MV-4-11 (cell line): ENCODE results near the gene POU2F3.

Source experiments
- DNase-seq: peaks from one replicate; lab custom pipeline; 2025; lab: John Stamatoyannopoulos, UW

POU2F3 gene

DNA sequence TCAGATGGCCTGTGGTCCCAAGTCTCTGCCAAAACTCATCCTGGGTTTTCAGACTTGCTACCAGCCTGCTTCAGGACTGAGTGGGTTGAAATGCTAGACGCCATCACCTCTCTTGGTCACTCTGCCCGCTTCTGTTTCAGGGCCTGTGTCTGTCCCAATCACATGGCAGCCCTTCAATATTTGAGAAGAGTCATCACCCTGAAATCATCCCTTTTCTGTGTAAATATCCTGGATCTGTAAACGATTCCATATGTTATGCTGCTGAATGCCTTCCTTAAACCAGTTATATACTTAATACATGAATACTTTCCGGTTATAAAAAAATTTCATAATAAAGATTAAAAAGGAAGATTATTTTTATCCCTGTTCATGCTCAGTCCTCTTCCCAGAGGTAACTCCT, 45.3 kb downstream of the POU2F3 start:
- no peak for DNase-seq

DNA sequence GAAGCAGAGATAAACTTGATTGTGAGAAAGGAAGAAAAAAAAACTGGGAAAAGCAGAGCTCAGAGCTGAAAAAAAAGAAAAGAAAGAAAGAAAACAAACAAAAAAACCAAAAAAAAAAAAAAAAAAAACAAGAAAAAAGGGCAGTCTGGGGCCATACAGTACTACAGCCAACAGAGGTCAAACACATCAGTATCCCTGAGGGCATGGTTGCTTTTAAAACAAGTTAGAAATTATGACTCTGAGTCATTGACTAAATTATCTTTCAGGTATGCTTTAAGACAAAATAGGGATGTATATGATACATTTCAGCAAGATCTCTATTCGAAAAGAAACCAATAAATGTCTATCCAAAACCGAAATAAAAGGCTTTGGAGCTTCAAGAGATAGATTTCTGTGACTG, 48.1 kb downstream of the POU2F3 start:
- DNase-seq: no peak

DNA sequence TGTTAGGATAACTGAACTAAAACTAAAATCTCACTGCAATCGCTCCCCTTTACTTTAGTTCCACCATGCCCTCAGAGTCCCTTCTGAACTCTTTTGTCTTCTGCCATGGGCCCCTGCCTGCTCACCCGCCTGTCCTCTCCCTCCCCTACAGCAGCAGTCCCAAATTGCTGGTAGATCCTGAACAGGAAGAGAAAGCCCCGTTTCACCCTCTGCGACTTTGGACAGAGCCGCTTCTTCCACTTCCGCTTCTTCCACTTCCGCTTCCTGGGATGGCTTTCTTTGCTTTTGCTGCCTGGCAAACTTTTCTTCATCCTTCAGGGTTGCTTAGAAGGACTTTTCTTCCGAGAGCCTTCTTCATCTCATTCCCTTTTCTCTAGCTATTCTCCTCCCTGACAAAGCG, 49.5 kb downstream of the POU2F3 start:
- peak; percentile 70 for DNase-seq

GRCh38 chr11:120290956-120291355, 51.0 kb downstream of the POU2F3 start:
- no peak for DNase-seq

DNA sequence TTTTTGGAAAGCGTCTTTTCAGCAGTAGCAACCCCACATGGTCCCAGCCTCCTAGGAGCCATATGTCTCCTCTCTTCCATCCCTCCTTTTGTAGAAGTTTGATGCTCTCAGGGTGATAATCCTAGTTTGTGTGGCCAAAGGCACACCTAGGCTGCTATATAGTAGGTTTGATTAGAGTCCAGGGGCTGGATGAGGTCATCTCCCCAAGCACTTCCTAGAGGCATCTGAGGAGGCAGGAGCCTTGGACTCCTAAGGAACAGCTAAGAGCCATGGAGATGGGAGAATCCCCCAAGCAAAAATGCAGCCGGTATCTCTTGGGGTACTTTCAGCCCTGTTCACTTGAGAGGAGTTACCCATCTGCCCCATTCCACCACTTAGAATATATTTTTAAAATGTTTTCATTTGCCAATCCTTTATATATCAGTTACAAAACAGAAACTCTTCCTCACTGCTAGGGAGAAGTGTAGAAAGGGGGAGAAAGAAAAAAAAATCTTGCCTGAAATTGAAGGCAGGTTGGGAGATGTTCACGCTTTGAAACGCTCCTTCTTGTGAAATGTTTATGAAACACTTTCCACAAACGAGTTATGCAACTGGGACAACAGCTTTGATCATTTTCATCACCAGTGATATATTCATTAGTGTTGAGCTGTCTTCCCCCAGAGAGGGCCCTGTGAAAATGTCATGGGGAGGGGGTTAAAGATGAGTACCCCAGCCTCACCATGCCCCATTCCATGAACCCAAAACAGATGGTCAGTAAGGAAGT, 53.3 kb downstream of the POU2F3 start:
- DNase-seq: peak; percentile 58

- DNase-seq: no peak
Measured at GRCh38 chr11:120294096-120294495, 54.2 kb downstream of the POU2F3 start.

- no peak for DNase-seq
Measured at GRCh38 chr11:120295099-120295498, 55.2 kb downstream of the POU2F3 start.

DNA sequence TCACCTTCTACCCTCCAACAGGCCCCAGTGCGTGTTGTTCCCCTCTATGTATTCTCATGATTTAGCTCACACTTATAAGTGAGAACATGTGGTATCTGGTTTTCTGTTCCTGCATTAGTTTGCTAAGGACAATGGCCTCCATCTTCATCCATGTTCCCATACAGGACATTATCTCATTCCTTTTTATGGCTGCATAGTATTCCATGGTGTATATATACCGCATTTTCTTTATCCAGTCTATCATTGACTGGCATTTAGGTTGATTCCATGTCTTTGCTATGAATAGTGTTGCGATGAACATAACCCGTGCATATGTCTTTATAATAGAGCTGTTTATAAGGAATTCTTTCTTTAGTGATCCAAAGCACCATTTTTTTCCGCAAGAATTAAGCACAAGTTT, 56.6 kb downstream of the POU2F3 start:
- no peak for DNase-seq

DNA sequence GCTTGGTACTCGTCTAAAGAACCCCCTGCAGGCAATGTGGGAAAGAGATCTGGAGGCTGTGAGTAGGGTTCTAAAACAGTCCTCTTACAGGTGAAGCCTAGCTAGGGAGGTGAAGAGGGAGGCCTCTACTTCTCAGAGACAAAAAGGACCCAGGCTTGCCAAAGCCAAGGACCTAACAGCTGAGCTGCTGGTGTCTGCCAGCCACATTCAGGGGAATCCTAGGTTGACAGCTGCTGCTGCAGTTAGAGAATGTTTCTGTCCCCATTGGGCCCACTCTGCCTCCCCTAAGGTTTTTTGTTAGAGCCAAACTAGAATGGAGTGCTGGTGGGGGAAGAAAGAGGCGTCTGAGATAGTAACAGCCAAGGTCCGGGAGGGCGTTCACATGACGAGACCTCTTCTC, 58.5 kb downstream of the POU2F3 start:
- DNase-seq: no peak

DNA sequence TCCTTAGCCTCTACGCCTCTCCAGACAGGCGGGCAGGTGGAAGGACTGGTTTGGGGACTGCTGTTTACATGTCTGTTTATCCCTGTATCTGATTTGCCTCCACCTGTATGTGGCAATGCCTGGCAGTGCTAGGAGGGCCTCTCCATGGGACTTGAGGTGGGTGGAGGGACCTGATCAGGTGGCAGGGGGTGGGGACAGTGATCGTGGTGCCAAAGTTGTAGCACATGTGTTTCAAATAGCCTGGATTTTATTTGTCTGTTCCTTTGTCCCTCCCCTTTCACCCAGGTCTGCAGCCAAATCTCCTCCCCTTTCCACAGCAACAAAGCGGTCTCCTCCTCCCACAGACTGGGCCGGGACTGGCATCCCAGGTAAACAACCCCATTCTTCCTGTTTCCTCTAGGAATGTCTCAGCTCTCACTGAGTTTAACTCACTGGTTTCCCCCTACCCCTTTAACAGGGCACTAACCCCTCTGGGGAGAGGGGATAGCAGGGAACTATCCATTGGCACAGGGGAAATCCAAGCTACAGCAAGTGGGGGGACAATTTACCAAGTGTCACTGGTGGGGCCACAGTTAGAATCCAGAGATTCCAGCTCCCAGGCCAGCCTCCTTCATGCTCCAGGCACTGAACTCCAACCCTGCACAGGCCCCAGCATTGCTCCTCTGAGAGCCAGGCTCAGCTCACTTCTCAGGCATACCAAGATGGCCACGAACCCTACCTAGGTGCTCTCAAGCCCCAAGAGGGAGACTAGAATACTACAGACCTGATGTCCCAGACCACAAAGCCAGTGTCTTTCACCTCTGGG, 62.3 kb downstream of the POU2F3 start:
- no peak for DNase-seq

GRCh38 chr11:120303004-120303637, 63.2 kb downstream of the POU2F3 start:
- peak; percentile 60 for DNase-seq

- DNase-seq: peak; percentile 13
Measured at GRCh38 chr11:120304526-120304925, 64.6 kb downstream of the POU2F3 start.

DNA sequence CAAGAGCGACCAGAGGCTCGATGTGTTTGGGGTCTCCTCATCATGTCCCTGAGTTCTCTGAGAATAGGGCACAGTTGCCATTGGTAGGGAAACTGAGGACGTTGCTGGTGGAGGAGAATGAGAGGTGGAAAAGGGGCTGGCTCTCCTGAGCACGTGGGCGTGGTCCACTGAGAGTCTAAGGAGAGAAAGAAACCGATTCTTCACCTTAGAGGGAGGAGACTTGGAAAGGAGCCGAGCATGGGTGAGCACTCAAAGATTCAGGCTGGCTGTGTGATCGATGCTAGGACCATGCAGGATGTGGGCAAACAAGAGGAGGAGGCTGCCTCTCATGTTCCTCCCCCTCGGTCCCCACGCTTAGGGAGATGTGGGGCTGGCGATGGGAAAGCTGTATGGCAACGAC, 65.3 kb downstream of the POU2F3 start:
- DNase-seq: no peak

- peak; percentile 8 for DNase-seq
Measured at GRCh38 chr11:120306519-120307242, 66.7 kb downstream of the POU2F3 start.

- DNase-seq: no peak
Measured at GRCh38 chr11:120307476-120307875, 67.5 kb downstream of the POU2F3 start.

DNA sequence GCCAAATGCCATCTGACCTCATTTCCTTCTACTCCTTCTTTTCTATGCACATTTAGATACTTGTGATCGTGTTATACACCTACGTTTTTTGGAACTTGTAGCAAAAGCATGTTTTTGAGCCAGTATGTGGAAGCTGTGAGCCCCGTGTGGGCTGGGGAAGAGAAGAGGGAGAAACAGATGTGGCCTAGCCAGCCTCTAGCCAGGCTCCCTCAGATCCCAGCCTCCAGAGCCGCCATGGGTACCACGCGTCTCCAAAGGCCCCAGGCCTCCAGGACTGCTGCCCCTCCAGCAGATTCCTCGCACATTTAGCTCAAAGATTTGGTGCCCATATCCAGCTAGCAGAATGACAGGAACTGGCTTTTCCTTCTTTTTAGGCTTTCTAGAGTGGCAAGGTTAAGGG, 68.1 kb downstream of the POU2F3 start:
- DNase-seq: no peak

DNA sequence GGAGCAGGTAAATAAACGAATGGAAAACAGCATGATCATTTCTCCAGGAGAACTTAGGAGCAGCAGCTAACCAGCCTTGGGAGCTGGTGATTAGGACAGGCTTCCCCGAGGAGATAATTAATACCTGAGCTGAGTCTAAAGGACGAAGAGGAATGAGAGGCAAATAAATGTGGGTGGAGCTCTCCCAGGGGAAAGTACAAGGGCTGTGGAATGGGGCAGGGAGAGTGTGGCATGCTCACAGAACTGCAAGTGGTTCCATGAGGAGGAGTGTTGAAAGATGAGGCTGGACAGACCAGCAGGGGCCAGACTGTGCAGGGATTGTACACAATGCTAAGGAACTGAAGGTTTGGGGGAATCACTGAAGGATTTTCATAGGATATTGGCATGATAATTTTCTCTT, 70.9 kb downstream of the POU2F3 start:
- DNase-seq: no peak

- DNase-seq: no peak
Measured at GRCh38 chr11:120314861-120315260, 74.9 kb downstream of the POU2F3 start.

DNA sequence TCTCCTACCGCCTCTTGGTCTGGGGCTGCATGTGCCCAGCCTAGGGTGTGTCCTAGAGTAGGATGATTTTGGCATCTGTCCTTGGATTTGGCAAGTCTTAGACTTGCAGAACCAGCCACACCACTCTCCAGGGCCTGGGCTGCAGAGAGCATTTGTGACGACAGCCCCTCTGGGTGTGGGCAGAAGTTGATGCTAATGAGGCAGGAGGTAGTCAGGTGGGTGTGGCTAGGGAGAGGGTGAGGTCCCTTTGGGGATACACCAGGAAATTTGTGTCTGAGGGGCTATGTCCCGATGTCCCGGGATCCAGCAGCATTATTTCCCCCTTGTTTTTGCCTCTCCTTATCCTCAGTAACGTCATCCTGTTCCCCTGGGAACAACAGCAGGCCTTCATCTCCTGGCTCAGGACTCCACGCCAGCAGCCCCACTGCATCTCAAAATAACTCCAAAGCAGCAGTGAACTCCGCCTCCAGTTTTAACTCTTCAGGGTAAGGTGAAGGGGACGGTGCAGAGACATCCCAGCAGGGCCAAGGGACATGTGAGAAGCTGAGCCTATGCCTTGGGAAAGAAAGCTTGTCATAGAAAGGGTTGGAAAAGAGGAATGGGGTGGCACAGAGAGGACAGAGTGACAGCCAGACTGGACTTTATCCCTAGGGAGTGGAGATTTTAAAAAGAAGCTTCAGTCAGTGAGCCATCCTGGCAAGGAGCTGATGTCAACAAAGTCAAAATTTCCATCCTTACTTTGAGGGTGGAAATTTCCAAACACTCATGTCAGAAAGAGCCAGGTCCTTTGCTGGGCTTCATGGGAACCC, 77.1 kb downstream of the POU2F3 start:
- no peak for DNase-seq

DNA sequence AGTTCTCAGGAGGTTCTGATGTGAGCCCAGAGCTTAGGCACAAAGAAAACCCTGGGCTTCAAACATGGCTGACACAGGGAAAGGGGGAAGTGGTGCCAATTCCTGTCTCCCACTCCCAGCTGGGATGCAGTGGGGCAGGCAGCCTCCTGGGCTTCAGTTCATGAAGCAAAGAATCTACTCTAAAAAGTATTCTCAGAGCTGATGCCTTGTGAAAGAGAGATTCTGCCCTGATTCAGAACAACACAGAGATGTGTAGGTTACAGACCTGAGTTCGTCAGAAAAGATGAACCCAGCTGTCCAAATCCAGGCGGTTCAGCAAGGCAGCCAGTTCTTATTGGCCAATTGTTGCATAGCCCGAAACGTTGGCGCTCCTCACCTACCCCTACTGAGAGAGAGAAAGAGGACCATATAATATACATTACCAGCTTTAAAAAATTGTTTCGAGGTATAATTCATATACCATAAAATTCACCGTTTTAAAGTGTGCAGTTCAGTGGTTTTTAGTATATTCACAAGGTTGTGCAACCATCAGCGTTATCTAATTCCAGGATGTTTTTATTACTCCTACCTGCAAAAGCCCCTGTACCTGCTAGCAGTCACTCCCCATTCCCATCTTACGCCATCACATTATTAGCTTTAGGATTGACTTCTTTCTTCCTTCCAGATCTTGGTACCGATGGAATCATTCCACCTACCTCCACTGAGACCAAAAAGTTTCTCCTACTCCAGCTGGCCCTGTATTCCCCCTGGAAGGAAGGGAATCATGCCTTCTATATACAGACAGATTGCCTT, 77.9 kb downstream of the POU2F3 start:
- no peak for DNase-seq

DNA sequence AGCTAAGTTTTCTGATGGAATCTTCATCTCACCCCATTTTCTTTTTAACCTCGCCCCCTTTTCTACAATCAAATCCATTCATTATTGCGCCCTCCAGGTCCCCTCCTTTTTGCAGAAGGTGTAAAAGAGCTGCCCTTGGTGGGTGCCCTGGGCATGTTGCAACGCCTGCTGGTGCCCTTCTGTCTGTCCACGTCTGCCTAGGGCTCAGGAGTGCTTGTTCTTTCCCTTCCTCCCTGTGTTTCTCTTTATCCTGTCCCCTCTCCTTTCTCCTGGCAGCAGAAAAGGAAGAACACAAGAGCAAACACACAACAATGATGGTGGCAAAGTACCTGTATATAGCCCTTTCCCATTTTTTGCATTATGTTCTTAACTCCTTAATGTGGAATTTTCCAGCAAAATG, 79.0 kb downstream of the POU2F3 start:
- DNase-seq: no peak
